GM21381 (cell line): ENCODE results near the gene STAG3.
"Not testable (repeated sequence)": the region's sequence is repeated elsewhere in the genome, so short reads cannot be mapped to it uniquely, and the experiment has no call there.

ENCODE experiments used
- ATAC-seq: cut with Tn5 transposase; IDR thresholded peaks from one replicate; pipeline ENCODE4 v1.9.1; 2021; ENCODE audit warnings: mild to moderate bottlenecking, moderate library complexity; ENCODE audit not compliant: unreplicated experiment

The STAG3 gene, protein sequence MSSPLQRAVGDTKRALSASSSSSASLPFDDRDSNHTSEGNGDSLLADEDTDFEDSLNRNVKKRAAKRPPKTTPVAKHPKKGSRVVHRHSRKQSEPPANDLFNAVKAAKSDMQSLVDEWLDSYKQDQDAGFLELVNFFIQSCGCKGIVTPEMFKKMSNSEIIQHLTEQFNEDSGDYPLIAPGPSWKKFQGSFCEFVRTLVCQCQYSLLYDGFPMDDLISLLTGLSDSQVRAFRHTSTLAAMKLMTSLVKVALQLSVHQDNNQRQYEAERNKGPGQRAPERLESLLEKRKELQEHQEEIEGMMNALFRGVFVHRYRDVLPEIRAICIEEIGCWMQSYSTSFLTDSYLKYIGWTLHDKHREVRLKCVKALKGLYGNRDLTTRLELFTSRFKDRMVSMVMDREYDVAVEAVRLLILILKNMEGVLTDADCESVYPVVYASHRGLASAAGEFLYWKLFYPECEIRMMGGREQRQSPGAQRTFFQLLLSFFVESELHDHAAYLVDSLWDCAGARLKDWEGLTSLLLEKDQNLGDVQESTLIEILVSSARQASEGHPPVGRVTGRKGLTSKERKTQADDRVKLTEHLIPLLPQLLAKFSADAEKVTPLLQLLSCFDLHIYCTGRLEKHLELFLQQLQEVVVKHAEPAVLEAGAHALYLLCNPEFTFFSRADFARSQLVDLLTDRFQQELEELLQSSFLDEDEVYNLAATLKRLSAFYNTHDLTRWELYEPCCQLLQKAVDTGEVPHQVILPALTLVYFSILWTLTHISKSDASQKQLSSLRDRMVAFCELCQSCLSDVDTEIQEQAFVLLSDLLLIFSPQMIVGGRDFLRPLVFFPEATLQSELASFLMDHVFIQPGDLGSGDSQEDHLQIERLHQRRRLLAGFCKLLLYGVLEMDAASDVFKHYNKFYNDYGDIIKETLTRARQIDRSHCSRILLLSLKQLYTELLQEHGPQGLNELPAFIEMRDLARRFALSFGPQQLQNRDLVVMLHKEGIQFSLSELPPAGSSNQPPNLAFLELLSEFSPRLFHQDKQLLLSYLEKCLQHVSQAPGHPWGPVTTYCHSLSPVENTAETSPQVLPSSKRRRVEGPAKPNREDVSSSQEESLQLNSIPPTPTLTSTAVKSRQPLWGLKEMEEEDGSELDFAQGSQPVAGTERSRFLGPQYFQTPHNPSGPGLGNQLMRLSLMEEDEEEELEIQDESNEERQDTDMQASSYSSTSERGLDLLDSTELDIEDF

DNA sequence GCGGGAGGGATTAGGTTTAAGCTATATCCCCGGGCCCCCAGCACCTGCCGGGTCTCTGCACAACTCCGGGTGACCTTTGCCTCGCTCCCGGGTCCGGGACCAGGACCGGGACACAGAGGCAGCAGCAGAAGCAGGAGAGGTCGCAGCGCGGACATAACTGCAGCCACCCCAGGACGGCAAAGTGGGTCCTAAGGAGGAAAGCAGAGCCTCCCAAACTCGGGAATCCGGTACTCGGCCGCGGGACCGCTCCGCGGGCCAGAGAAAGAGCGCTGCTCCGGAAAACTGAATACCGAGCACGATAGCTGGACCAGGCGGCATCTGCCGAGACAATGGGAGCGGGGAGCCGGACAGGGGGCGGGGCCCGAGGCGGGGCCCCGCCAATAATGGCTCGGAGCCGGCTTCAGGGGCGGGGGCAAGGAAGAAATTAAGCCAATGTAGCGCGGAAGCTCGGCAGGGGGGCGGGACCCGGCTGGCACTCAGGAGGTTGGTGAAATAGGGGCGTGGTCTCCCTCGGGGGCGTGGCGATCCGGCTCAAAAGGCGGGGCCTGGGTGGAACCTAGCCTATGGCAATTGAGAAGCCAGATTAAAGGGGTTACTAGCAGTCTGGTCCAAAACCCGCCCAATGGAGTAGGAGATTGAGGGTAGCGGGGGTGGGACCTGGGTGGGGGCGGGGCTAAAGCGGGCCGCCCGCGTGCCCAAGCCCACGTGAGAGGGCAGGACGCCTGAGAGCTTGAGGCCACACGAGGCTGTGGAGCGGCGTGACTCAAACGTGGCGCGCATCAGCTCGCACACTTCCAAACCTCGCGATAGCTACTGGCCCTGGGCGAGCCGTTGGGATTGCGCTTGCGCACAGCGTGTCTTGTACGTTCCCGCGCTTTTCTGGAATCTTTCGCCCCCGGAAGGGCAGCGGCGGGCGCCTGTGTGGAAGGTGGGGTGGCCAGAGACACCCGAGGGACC is at the start of gene STAG3, which contains the start of gene GPC2:
STAG3 (plus strand) TSS at position 874 of the 957 bp plus-strand sequence. CDS start 2,639 bp downstream, outside the sequence.
GPC2 (minus strand) TSS at position 337 of the 957 bp plus-strand sequence; CDS start at position 155, 182 bp downstream.
- ATAC-seq: peak; percentile 88

DNA sequence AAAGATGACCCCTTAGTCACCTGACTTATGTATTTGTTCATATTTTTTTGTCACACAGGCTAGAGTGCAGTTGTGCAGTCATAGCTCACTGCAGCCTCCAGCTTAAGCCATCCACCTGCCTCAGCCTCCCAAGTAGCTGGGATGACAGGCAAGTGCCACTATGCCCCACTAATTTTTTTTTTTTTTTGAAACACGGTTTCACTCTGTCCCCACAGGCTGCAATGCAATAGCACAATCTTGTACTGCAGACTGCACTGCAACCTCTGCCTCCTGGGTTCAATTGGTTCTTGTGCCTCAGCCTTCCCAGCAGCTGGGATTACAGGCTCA is 49.1 kb upstream of the STAG3 start:
- ATAC-seq: no peak

DNA sequence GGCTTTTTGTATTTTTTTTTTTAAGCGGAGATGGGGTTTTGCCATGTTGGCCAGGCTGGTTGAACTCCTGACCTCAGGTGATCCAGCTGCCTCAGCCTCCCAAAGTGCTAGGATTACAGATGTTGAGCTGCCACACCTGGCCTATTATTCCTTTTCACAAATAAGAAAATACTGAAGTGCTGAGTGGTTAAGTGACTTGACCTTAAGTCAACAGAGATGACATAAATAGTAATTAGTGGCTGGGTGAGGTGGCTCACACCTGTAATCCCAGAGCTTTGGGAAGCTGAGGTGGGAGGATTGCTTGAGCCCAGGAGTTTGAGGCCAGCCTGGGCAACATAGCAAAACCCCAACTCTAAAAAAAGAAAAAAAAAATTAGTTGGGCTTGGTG is 47.5 kb upstream of the STAG3 start:
- not testable (repeated sequence) for ATAC-seq

DNA sequence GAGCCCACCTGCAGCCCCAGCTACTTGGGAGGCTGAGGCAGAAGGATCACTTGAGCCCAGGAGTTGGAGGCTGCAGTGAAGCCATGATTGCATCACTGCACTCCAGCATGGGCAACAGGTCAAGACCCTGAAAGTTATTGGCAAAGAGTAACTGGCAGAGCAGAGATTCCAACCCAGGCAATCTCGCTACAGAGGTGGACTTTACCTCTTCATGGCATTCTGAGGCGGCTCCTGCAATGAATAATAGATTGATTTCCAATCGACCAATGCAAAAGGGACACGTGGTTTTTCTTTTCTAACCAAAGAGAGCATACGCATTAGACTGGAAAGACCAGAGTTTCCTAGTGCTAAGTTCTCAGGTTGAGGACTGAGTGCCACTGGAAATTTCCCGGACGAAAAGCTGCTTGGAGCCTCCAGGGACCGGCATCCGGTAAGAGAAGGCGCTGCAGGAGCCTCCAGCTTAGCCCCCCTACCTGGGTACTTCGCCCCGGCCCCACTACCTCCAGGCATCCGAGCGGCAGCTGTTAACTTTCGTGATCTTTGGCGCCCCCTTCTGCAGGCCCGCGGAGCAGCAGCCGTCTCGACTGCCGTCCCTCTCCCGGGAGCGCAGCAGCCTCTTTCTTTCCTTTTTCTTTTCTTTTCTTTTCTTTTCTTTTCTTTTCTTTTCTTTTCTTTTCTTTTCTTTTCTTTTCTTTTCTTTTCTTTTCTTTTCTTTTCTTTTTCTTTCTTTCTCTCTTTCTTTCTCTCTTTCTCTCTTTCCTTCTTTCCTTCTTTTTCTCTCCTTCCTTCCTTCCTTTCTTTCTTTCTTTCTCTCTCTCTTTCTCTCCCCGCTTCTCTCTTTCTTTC is 46.9 kb upstream of the STAG3 start:
- no peak for ATAC-seq

DNA sequence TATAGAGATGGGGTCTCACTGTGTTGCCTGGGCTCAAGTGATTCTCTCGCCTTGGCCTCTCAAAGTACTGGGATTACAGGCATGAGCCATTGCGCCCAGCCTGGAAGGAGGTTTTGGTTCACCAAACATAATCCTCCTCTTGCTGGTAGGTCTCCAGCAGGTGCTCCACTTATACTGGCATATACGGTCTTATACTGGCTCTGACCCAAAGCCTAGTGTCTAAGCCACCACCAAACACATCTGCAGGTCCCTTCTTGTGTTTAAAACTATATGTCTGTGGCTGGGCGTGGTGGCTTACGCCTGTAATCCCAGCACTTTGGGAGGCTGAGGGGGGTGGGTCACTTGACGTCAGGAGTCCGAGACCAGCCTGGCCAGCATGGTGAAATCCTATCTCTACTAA is 45.6 kb upstream of the STAG3 start:
- no peak for ATAC-seq

DNA sequence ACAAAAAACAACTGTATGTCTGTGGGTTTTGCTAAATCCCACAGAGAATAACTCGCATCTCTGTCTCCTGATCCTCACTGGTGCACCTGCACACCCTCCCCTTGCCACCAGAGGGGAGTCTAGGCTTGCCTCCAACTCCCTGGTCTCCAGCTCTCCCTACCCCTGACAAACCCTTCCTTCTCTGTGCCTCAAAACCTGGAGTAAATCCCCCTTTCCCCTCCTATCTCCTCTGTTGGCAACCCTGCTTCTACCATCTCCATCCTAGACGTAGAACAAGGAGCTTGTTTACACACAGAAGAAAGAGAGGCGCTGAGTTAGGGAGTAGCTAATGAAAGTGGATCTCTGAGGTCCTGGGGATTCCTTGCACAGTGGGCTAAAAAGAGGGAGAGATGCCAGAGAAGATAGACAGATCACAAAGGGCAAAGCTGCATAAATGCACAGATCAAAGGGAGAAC is 45.0 kb upstream of the STAG3 start:
- no peak for ATAC-seq

DNA sequence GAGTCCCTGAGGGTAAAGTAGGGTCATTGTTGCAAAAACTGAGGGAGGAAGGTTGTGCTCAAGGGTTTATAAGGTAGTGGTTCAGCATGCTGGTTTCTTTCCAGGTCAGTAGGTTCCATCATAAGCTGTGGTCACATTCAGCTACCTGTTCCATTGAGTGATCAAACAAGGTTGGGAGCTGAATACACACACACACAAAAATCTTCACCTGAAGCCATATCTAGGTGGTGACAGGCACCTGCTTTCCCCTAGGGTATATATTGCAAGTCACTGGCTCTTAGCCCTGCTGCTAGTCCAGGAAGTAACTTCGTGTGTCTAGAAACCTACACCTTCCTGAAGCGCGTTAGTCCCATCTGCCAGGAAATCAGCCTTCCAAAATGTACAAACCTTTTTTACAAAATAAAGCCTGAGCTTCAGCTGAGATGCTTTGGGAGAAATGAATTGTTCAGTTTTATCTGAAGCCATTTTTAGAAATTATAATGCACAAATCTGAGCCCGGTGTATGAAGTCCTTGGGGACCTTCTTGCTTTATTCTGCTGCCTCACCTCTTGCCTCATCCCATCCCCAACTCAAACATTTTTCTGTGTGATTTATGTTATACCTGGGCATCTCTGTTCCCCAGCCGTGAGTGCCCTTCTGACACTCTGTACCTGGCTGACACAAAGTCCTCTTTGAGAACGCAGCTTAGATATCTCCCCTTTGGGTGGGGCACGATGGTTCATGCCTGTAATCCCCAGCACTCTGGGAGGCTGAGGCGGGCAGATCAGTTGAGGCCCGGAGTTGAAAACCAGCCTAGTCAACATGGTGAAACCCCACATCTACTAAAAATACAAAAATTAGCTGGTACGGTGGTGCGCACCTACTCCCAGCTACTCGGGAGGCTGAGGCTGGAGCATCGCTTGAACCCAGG is 39.6 kb upstream of the STAG3 start:
- no peak for ATAC-seq

DNA sequence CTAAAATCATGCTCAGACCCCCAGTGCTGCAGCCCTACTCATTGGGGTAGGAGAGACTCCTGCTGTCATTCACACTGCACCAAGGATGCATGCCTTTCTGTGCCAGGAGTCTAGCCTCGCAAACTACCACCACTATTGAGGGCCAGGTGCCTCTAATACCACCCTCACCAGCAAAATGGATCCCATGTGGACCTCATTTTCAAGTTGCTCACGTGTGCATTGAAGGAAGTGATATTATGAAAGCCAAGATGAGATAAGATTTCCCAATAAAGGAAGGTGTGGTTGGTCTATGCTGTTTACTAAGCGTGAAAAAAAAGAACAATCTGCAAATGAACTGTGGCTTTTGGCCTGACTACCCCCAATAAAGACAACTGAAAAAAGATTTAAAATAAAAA is 36.2 kb upstream of the STAG3 start:
- ATAC-seq: no peak

DNA sequence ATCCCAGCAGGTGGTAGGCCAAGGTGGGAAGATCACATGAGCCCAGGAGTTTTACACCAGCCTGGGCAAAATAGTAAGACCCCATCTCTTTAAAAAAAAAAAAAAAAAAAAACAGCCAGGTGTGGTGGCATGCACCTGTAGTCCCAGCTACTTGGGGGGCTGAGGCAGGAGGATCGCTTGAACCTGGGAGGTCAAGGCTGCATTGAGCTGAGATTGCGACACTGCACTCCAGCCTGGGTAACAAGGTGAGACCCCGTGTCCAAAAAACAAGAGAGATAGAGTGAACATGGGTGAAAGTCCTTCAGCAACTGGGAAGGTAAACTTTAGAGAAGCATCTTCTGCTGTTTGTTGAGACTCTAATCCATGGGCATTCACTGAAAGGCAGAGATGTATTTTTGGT is 35.3 kb upstream of the STAG3 start:
- no peak for ATAC-seq

DNA sequence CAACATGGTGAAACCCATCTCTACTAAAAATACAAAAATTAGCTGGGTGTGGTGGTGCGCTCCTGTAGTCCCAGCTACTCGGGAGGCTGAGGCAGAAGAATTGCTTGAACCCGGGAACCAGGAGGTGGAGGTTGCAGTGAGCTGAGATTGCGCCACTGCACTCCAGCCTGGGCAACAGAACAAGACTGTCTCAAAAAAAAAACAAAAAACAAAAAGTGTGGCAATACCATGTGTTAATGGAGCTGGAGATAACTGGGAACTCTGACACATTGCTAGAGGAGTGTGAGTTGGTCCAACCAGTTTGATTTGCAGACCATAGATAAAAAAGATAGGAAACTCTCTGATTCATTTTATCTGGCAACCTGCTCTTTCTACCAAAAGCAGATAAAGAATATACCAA is 31.4 kb upstream of the STAG3 start:
- not testable (repeated sequence) for ATAC-seq

DNA sequence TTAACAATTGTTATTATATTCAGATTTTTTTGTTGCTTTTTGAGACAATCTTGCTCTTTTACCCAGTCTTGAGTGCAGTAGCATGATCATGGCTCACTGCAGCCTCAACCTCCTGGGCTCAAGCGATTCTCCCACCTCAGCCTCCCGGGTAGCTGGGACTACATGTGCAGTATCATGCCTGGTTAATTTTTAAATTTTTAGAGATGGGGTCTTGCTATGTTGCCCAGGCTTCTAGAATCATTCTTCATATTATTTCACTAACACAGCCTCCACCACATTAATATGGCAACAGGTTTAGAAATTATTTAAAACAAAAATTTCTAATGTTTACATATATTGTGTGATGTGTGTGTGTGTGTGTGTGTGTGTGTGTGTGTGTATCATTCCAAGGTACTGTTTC is 30.4 kb upstream of the STAG3 start:
- no peak for ATAC-seq

DNA sequence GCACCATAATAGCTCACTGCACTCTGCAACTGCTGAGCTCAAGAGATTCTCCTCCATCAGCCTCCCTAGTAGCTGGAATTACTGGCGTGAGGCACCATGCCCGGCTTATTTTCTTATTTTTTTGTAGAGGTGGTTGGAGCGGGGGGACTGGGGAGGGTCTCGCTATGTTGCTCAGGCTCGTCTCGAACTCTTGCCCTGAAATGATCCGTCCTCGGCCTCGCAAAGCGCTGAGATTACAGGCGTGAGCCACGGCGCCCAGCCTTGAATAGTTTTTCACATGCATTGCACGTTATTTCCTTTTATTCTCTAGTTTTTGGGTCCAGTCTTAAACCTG is 29.5 kb upstream of the STAG3 start:
- ATAC-seq: no peak

DNA sequence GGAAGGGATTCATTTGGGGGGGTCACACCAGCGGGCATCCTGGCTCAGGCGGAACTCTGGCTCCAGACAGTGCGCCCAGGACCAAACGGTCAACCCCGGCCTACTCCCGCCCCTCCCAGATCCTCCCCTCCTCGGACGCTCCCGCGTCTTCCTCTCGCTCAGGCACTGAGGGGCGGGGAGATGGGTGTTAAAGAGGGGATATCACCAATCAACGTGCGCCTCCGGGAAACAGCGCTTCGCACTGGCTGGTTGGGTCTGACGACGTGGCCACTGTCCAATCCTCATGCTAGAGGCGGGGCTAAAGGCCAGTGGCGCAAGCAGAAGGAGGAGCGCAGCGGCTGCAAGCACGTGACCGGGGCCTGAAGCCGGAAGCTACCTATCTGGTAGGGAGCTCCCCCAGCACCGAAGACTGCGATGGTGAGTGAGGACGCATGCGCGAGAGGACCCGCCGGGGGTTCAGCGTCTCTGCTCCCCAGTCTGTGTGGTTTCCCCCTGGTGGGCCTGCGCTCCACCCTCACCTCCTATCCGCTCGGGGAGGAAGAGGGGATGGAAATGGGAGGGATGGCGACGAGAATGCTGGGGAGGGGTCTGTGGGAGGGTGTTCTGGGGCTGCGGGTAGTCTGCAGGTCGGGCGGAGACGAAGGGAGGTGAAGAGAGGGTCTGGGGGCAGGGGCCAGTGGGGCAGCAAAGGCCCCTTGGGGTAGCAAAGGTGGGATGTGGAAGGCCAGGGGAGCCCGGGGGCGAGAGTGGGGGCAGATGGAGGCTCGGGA is 29.0 kb upstream of the STAG3 start, which contains the start of gene LAMTOR4:
LAMTOR4 (plus strand) TSS at position 360 of the 770 bp plus-strand sequence; CDS start at position 415, 55 bp downstream.
- ATAC-seq: peak; percentile 97

DNA sequence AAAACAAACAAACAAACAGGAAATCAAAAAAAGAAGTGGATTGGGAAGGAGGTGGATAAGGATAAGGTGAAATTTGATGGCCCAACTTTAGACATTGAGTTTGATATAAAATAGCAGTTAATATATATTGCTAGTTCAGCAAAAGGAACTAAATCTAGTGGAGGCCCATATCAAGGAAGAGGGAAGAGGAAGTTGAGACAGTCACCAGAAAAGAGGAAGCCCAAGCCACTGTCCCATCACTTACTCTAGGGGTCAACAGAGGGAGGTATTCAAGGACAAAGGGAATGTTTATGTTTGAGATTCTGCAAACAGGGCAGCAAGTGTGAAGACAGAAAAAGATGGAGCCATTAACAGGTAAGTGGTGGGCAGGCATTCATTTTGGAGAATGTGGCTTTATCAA is 25.3 kb upstream of the STAG3 start:
- ATAC-seq: no peak

DNA sequence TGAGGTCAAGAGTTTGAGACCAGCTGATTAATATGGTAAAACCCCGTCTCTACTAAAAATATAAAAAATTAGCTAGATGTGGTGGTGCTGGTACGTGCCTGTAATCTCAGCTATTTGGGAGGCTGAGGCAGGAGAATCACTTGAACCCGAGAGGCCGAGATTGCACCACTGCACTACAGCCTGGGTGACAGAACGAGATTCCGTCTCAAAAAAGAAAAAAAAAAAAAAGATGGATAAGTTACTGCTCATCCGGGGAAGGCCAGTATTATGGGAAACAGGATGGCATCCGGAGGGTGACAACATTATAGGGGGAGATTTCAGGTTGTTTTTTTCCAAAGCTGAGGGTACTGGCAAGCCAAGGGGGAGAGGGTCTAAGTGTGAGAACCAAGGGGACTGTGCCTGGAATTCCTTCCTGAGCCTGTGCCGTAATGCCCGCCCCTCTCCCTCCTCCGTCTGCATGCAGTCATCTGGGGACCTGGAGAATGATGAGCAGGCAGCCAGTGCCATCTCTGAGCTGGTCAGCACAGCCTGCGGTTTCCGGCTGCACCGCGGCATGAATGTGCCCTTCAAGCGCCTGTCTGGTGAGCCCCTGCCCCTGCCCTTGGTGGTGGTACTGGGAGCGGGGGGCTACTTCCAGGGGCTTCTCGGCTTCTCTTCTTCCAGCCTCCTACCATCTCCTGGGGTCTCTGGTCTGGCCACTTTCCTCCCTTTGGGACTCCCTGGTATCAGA is 24.6 kb upstream of the STAG3 start:
- no peak for ATAC-seq

DNA sequence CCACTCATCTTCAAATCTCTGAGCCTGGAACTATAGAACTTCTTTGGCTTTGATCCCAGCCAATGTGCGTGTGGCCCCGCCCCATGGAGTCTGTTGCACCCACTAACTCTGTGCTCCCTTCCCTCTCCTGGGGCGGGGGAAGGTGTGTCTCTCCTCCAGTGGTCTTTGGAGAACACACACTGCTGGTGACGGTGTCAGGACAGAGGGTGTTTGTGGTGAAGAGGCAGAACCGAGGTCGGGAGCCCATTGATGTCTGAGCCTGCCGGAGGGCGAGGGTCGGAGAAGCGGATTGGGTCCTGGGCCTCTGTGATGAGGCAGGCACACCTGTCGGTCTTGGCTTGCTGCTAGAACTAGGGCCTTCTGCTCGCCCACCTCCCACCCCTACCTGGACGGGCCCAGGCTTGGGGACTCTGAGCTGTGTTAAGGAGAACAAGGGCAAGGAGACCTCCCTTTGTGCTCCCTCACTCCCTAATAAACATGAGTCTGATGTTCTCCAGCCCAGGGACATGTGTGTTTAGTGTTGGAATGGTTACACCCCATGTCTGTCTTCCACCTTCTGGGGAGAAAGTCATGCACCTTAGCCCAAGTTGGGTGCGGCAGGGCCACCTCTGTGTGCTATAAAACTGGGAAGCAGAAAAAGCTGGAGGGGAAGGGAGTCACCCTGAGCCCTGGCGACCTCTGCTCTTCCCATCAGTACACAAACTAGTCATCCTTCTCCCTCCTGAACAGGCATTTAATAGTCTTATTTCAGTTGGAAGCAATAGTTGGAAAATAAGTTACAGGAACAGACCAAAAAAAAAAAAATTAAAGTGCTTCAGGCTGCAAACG is 23.8 kb upstream of the STAG3 start:
- ATAC-seq: no peak
